GM10266 (cell line): Measurements from ENCODE around the gene TTC28.

Experiments used
- DNase-seq: peaks from one replicate; pipeline ENCODE4 v3.0.0; 2012; ENCODE audit errors: extremely low spot score
- TF ChIP-seq, protein P1 (sequence below): IDR thresholded peaks from 2 replicates; pipeline ENCODE4 v1.5.1; 2012; ENCODE audit warnings: mild to moderate bottlenecking, low read depth; ENCODE audit not compliant: control insufficient read depth, insufficient read depth; ENCODE audit errors: missing control alignments

Gene TTC28

DNA sequence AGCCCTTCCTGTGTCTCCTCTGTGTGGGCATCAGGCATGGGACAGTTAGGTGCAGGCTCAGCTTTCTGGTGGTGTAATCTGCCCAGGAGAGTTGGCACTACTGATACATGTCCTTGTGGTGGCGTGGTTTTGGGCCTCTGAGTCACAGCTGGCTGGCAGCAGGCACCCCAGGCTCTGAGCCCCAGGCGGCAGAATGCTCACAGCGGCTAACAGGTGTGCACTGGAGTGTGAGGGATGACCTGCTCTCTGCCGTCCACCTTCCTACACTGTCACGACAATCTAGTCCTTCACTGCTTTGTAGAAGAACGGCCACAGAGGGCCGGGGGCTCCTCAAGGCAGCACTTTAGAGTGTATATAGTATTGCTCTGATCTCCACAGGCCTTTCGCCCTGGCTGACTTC, 660.3 kb downstream of the TTC28 start:
- TF ChIP-seq, protein P1, sequence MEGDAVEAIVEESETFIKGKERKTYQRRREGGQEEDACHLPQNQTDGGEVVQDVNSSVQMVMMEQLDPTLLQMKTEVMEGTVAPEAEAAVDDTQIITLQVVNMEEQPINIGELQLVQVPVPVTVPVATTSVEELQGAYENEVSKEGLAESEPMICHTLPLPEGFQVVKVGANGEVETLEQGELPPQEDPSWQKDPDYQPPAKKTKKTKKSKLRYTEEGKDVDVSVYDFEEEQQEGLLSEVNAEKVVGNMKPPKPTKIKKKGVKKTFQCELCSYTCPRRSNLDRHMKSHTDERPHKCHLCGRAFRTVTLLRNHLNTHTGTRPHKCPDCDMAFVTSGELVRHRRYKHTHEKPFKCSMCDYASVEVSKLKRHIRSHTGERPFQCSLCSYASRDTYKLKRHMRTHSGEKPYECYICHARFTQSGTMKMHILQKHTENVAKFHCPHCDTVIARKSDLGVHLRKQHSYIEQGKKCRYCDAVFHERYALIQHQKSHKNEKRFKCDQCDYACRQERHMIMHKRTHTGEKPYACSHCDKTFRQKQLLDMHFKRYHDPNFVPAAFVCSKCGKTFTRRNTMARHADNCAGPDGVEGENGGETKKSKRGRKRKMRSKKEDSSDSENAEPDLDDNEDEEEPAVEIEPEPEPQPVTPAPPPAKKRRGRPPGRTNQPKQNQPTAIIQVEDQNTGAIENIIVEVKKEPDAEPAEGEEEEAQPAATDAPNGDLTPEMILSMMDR: no peak
- DNase-seq: no peak

DNA sequence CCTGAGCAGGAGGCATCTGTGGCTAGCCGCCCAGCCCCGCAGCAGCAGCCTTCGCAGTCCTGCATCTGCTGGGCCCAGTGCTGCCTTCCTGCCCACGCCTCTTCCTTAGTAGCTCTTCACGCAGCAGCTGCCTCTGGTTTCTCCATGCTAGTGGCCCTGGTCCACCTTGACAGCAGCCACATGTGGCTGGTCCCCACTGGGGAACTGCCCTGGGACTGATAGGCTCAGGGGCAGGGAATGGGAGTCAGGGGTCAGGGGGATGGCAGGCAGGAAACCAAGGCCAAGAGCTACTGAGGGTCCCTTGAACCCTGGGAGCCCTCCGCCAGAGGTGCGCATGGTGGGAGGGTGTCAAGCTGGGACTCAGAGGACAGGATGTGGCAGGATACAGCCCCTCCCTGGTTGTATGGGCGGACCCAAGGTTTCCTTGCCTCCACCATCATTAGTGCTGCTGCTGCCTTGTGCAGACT, 661.1 kb downstream of the TTC28 start:
- no peak for DNase-seq
- TF ChIP-seq, protein P1: no peak

DNA sequence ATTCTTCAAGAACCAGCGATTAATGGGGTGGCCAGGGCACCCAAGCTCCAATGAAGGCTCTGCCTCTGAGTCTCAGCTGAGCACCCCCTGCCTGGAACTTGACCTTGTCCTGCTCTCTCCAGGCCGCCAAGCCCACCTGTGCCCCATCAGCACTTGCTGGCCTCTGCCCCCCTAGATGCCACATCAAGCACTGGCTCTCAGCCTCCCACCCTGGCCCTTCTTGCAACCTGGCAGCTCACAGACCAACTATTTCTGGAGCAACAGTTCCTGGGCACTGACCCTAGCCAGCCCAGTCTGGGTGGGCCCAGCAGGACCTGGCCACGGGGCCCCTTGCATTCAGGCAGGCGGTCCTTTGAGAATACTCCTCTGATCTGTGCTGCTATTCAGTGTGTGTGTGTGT, 661.8 kb downstream of the TTC28 start:
- TF ChIP-seq, protein P1: no peak
- DNase-seq: no peak

DNA sequence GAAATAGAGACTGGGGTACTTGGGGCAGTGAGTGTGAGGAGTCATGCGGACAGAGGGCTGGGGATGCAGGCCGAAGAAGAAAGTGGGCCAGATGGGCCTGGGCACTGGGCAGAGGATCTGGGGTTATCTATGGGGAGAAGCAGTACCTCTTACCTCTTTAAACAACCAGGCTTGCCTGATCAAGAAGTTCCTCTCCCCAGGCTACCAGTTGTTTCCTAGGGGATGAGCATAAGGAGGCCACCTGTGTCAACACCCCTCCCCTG, 662.2 kb downstream of the TTC28 start:
- TF ChIP-seq, protein P1: no peak
- no peak for DNase-seq

DNA sequence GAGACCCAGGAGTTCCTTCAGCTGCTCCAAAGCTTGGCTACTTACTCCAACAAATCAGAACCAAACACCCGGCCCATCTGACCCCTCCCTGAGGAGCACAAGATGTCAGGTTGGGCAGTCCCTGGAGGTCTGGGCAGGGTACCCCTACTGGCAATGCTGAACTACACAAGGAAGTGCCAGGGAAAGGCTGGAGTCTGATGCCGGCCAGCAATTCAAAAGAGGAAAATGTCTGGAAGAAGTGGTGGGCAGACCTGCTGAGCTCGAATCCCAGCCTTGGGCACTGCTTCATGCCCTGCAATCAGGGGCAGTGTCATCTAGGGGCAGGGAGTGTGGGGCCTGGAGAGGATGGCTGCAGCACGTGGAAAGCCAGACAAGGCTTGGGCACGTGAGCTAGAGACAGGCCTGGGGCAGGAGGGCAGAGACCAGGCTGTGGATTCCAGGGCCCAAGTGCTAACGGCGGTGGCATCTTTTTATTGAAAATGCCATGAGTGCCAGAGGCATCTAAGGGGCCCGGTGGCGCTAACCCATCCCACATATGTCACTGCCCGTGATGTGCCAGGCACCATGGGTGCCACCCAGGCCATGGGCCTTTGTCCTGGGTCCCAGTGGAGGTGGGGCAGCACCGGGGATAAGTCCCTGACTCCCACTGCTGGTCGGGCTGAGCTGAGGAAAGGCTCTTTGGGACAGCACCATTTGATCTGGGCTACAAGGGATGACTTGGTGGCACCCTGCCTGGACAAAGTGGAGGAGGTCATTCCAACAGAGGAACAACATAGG, 662.7 kb downstream of the TTC28 start:
- no peak for DNase-seq

DNA sequence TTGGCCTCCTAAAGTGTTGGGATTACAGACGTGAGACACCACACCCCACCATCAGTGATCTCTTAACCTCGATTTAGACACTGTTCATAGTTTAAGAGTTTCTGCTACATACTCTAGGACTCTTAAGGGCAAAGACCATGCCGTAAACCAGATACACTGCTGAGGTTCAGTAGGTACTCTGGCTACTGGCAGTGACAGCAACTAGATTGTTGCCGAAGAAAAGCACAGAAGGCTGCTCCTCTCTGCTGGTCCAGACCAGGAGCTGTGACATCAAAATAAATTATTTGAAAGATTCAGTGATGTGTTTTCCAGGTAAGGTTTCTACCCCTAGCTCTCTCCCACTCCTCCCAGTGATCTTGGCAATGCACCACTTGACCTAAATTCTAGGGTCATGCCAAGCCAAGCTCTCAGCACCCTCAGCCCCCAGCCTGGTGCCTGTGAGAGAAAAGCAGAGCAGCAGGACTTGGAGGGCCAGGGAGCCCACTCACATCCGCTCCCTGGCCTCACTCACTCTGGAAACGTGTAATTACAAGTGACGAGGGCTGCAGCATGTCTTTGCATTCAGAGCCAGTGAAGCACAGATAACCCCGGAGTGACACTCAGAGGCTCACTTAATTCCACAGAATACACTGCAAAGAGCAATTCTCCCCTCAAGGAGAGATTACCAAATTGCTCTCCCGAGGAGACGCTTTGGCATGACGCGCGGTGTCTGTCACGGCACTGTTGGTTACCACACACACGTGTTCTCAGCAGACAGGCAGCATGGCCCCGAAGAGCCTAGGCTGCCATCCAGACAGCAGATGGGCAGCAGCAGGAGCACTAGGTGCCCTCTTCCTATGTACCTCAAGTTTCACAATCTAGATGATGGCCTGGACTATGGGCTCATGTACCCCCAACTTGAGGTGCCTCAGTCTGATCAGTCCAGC, 663.7 kb downstream of the TTC28 start:
- DNase-seq: no peak
- TF ChIP-seq, protein P1: no peak

More for the DNA sequence above, 662.7 kb downstream of the TTC28 start:
- TF ChIP-seq, protein P1: no peak

DNA sequence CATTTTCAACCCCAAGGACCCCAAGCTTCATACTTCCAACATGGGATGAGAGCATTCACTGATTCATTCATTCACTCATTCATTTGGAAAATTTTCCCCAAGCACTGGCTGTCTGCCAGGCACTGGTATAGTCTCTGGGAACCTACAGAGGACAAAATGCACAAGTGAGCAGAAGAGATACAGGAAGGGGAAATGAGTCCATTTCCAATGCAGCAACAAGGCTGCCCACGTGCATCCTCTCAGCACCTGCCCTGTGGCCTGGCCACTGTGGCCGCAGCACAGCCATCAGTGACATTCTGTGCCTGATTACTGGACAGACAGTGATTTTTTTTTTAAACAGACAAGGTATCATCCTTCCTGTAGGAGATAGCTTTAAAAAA, 664.6 kb downstream of the TTC28 start:
- DNase-seq: no peak
- TF ChIP-seq, protein P1: no peak
